HG03175 (cell line): ENCODE measurements around the gene RAB3A.
"Not testable (repeated sequence)": the region's sequence is repeated elsewhere in the genome, so short reads cannot be mapped to it uniquely, and the experiment has no call there.

Experiments used
- ATAC-seq: cut with Tn5 transposase; IDR thresholded peaks from one replicate; pipeline ENCODE4 v1.9.1; 2021; ENCODE audit warnings: mild to moderate bottlenecking, moderate library complexity; ENCODE audit not compliant: unreplicated experiment

Gene RAB3A

GRCh38 chr19:18224525-18225354, 20.9 kb upstream of the RAB3A start:
- peak; percentile 93 for ATAC-seq

- ATAC-seq = no peak
Measured at GRCh38 chr19:18223860-18224524, 20.1 kb upstream of the RAB3A start.

GRCh38 chr19:18221815-18222725, 18.2 kb upstream of the RAB3A start:
- ATAC-seq = no peak

GRCh38 chr19:18220632-18221275, 16.9 kb upstream of the RAB3A start:
- no peak for ATAC-seq

- no peak for ATAC-seq
Measured at GRCh38 chr19:18219911-18220631, 16.2 kb upstream of the RAB3A start.

- ATAC-seq = no peak
Measured at GRCh38 chr19:18218600-18218999, 14.8 kb upstream of the RAB3A start.

- no peak for ATAC-seq
Measured at GRCh38 chr19:18218159-18218558, 14.3 kb upstream of the RAB3A start.

- ATAC-seq = no peak
Measured at GRCh38 chr19:18216789-18217188, 12.9 kb upstream of the RAB3A start.

- ATAC-seq = no peak
Measured at GRCh38 chr19:18214779-18215433, 11.1 kb upstream of the RAB3A start.

- no peak for ATAC-seq
Measured at GRCh38 chr19:18211683-18212082, 7.8 kb upstream of the RAB3A start.

GRCh38 chr19:18209912-18210311, 6.1 kb upstream of the RAB3A start:
- not testable (repeated sequence) for ATAC-seq

GRCh38 chr19:18208098-18208951, 4.5 kb upstream of the RAB3A start:
- no peak for ATAC-seq

GRCh38 chr19:18206018-18206417, 2.2 kb upstream of the RAB3A start:
- ATAC-seq = no peak

GRCh38 chr19:18205200-18205892, 1.5 kb upstream of the RAB3A start:
- ATAC-seq = no peak

- peak; percentile 6 for ATAC-seq
Measured at GRCh38 chr19:18204394-18205199, 755 bp upstream of the RAB3A start.

- ATAC-seq = peak; percentile 6
Measured at GRCh38 chr19:18203408-18203862, 407 bp downstream of the RAB3A start.

GRCh38 chr19:18202778-18203407, 949 bp downstream of the RAB3A start:
- ATAC-seq = no peak
